GM23338 (cell line): ENCODE data around the gene DRGX. TPM values are rescaled to one million over a fixed set of nuclear protein-coding genes. Genes with fewer than 3 reads are reported as not detected.

ENCODE experiments used
- ATAC-seq: fragments of 200-7000 bp; cut with Tn5 transposase; 3 replicates; pipeline ENCODE4 v1.9.1; 2020
- DNase-seq: peaks from one replicate; pipeline ENCODE4 v3.0.0-alpha.2; 2015; ENCODE audit warnings: low spot score
- H2AFZ ChIP-seq: fragments of 200-600 bp; sonication (generic); 2 replicates; pipeline ENCODE4 v1.8.0; 2016; ENCODE audit warnings: antibody characterized with exemption, mild to moderate bottlenecking, moderate library complexity
- H3F3A ChIP-seq: fragments of 200-600 bp; sonication (generic); replicated peaks from 2 replicates; pipeline ENCODE4 v1.8.0; 2017; ENCODE audit warnings: antibody characterized with exemption, mixed run types, low read depth
- H3K27ac ChIP-seq: fragments of 200-600 bp; sonication (generic); 2 replicates; pipeline ENCODE4 v1.6.1; 2016; ENCODE audit warnings: low read depth
- H3K27me3 ChIP-seq: fragments of 200-600 bp; sonication (generic); 2 replicates; pipeline ENCODE4 v1.8.0; 2016; ENCODE audit warnings: mild to moderate bottlenecking, mixed run types, moderate library complexity; ENCODE audit not compliant: insufficient read depth
- H3K36me3 ChIP-seq: fragments of 200-600 bp; sonication (generic); 2 replicates; pipeline ENCODE4 v1.8.0; 2016; ENCODE audit warnings: mild to moderate bottlenecking; ENCODE audit not compliant: insufficient read depth
- H3K4me1 ChIP-seq: fragments of 200-600 bp; sonication (generic); 2 replicates; pipeline ENCODE4 v1.8.0; 2016; ENCODE audit warnings: mild to moderate bottlenecking, moderate library complexity; ENCODE audit not compliant: insufficient read depth
- H3K4me2 ChIP-seq: fragments of 200-600 bp; sonication (generic); 2 replicates; pipeline ENCODE4 v1.7.1; 2017; ENCODE audit warnings: mixed run types
- H3K4me3 ChIP-seq: fragments of 200-600 bp; sonication (generic); 2 replicates; pipeline ENCODE4 v1.6.1; 2016; ENCODE audit warnings: mixed run types
- H3K79me2 ChIP-seq: fragments of 200-600 bp; sonication (generic); replicated peaks from 2 replicates; pipeline ENCODE4 v1.8.0; 2017; ENCODE audit warnings: mild to moderate bottlenecking; ENCODE audit not compliant: insufficient read depth
- H3K9me2 ChIP-seq: fragments of 200-600 bp; sonication (generic); 2 replicates; pipeline ENCODE4 v1.8.0; 2017; ENCODE audit not compliant: insufficient read depth
- H4K20me1 ChIP-seq: fragments of 200-600 bp; sonication (generic); replicated peaks from 2 replicates; pipeline ENCODE4 v1.8.0; 2017; ENCODE audit warnings: mild to moderate bottlenecking; ENCODE audit not compliant: insufficient read depth
- H3K27ac Mint-ChIP-seq: 2 replicates; pipeline ENCODE4 v1.8.0; 2020; ENCODE audit warnings: inconsistent platforms, mild to moderate bottlenecking, moderate library complexity, mixed read lengths
- H3K27me3 Mint-ChIP-seq: 3 replicates; pipeline ENCODE4 v1.8.0; 2022; ENCODE audit warnings: low read depth, mild to moderate bottlenecking, moderate library complexity, mixed read lengths, inconsistent platforms; ENCODE audit not compliant: insufficient read depth, poor library complexity
- H3K36me3 Mint-ChIP-seq: 3 replicates; pipeline ENCODE4 v1.8.0; 2021; ENCODE audit warnings: low read depth, mild to moderate bottlenecking, inconsistent platforms, moderate library complexity, mixed read lengths
- H3K4me1 Mint-ChIP-seq: 3 replicates; pipeline ENCODE4 v1.8.0; 2020; ENCODE audit warnings: mild to moderate bottlenecking, inconsistent platforms, mixed read lengths
- H3K4me3 Mint-ChIP-seq: 3 replicates; pipeline ENCODE4 v1.8.0; 2021; ENCODE audit warnings: moderate library complexity, mild to moderate bottlenecking, inconsistent platforms, mixed read lengths
- H3K9me3 Mint-ChIP-seq: 3 replicates; pipeline ENCODE4 v1.8.0; 2020; ENCODE audit warnings: moderate library complexity, mild to moderate bottlenecking, inconsistent platforms, mixed read lengths
- CREB1 ChIP-seq: fragments of 250-450 bp; sonication (Bioruptor Pico); IDR thresholded peaks from 2 replicates; pipeline ENCODE4 v1.5.0; 2020; ENCODE audit warnings: low read depth, mild to moderate bottlenecking, moderate library complexity
- CTCF ChIP-seq, 2 experiments: fragments of 200-600 bp in 1 of 2; sonication (generic) in 1 of 2; conservative IDR thresholded peaks; 2 replicates each; pipeline versions ENCODE4 v1.5.1 to v1.6.1; 2016 to 2017; ENCODE audit warnings: antibody characterized with exemption in 2 of 2, low read depth in 2 of 2, mild to moderate bottlenecking in 2 of 2, moderate library complexity in 1 of 2
- JUNB ChIP-seq: IDR thresholded peaks from one replicate; pipeline ENCODE4 v1.6.1; 2016; ENCODE audit warnings: antibody characterized with exemption; ENCODE audit not compliant: unreplicated experiment
- NANOG ChIP-seq: IDR thresholded peaks from 2 replicates; pipeline ENCODE4 v1.6.1; 2016; ENCODE audit warnings: antibody characterized with exemption, borderline replicate concordance
- ZNF462 ChIP-seq: fragments of 250-450 bp; sonication (Bioruptor Pico); IDR thresholded peaks from 2 replicates; pipeline ENCODE4 v1.5.0; 2020; ENCODE audit warnings: mild to moderate bottlenecking, moderate library complexity
- polyA plus RNA-seq: library from polyadenylated mRNA; unstranded; fragments of >200 nt; fragmentation: Nextera tagmentation; extraction: Ambion mirVana; gene quantifications from 2 replicates; pipeline ENCODE4 v1.2.1, GENCODE V29; 2016
- total RNA-seq: library from RNA; depleted of rRNA; stranded (reverse); fragments of >200 nt; shearing (Covaris generic); gene quantifications from 2 replicates; pipeline ENCODE4 v1.2.3, GENCODE V29; 2014

Gene DRGX
- total and polyA plus RNA-seq, 2 experiments from 2014 or later, result not detected

GRCh38 chr10:49329146-49329505, 66.8 kb downstream of the DRGX start:
- no peak overlapping the region for H3K4me3 Mint-ChIP-seq
- no peaks in the 10 kb centered on the region for H3K36me3 Mint-ChIP-seq
- Histone ChIP-seq H3K27ac (no peak overlapping the region), H3K36me3 (no peaks in the 10 kb centered on the region), H3K4me3 (no peak overlapping the region), H3K4me2 (no peak overlapping the region), H3F3A (no peaks in the 10 kb centered on the region), H3K79me2 (no peaks in the 10 kb centered on the region), H4K20me1 (no peaks in the 10 kb centered on the region), H3K9me2 (no peaks in the 10 kb centered on the region; the same call in 1 of the 2 replicates), H3K27me3 (no peaks in the 10 kb centered on the region), H2AFZ (no peak overlapping the region), H3K4me1 (no peaks in the 10 kb centered on the region)
- no peak for DNase-seq
- no peak overlapping the region for H3K27ac Mint-ChIP-seq
- no peak for ATAC-seq
- H3K9me3 Mint-ChIP-seq, result no peaks in the 10 kb centered on the region; the same call in 2 of the 3 replicates
- H3K27me3 Mint-ChIP-seq, result peaks cover 14% of the 10 kb centered on the region
- peaks cover 7% of the 10 kb centered on the region for H3K4me1 Mint-ChIP-seq
- TF ChIP-seq CTCF (conservative IDR thresholded peaks at IDR 0.05; ENCODE audit: low read depth in 2 of 2) (no peak), CREB1 (no peak), ZNF462 (CRISPR knock-in tag) (no peak), JUNB (no peak), NANOG (no peak)
